ENCODE measurements around the gene MRPL11.

- TF ChIP-seq CTCF (conservative IDR thresholded peaks at IDR 0.05 in 1 of 2, IDR thresholded peaks at IDR 0.05 in 1 of 2; ENCODE audit: low read depth in 1 of 2, low read length in 2 of 2) (no peak), EZH2 (IDR thresholded peaks at IDR 0.05; ENCODE audit: low read length, missing control alignments) (no peak)
Measured at GRCh38 chr11:66479394-66480116, 40.9 kb upstream of the MRPL11 start.

Measured in fibroblast of lung (primary cell).